ENCODE results near the gene ODF2L.

DNA sequence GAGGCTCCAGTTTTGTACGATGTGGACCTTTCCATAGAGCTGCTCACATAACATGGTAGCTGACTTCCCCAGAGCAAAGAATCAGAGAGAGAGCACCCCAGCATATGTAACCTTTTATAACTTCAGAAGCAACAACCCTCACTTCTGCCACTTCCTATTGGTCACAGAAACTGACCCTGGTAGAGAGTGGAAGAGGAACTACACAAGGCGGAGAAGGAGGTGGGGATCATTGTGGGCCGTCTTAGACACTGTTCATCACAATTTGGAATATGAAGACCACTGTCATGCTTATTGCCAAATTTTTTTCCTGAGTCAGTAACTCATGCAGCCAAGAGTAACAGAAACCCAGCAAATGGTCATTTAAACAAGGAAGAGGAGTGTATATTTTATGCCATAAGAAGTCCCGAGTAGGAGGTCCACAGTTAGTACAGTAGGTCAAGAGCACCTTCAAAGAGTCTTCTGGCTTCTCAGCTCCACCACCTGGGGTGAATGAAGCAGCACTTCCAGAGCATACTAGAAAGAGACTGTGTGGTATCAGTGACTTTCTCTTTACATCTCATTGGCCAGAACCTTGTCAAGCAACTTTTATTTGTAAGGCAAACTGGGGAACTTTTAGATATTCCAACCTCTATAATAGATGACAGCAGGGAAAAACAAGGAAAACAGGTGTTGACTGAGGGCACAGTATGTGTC, 71.8 kb downstream of the ODF2L start:
- TF ChIP-seq, protein P1, sequence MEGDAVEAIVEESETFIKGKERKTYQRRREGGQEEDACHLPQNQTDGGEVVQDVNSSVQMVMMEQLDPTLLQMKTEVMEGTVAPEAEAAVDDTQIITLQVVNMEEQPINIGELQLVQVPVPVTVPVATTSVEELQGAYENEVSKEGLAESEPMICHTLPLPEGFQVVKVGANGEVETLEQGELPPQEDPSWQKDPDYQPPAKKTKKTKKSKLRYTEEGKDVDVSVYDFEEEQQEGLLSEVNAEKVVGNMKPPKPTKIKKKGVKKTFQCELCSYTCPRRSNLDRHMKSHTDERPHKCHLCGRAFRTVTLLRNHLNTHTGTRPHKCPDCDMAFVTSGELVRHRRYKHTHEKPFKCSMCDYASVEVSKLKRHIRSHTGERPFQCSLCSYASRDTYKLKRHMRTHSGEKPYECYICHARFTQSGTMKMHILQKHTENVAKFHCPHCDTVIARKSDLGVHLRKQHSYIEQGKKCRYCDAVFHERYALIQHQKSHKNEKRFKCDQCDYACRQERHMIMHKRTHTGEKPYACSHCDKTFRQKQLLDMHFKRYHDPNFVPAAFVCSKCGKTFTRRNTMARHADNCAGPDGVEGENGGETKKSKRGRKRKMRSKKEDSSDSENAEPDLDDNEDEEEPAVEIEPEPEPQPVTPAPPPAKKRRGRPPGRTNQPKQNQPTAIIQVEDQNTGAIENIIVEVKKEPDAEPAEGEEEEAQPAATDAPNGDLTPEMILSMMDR (IDR thresholded peaks at IDR 0.05), result no peak
- no peak for TF ChIP-seq ZFX (IDR thresholded peaks at IDR 0.05; ENCODE audit: borderline replicate concordance)
